Measurements from ENCODE around the gene FGF2.

Gene FGF2

DNA sequence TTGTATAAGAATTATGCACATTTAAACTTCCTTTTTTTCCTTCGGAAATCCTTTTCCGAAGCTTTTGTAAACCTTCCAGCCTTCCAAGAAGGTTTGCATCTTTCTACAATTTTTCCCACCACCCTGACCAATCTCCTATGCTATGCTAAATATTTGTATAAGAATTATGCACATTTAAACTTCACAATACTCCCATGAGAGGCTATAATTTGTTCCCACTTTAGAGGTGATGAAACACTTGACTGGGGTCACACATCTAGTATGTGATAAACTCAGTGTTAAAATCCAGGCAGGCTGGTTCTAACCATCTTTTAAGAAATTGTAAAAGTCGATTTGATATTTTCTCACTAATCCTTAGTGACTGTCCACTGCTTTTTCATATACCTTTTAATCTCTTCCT is 73.7 kb downstream of the FGF2 start:
- TF ChIP-seq, protein P1, sequence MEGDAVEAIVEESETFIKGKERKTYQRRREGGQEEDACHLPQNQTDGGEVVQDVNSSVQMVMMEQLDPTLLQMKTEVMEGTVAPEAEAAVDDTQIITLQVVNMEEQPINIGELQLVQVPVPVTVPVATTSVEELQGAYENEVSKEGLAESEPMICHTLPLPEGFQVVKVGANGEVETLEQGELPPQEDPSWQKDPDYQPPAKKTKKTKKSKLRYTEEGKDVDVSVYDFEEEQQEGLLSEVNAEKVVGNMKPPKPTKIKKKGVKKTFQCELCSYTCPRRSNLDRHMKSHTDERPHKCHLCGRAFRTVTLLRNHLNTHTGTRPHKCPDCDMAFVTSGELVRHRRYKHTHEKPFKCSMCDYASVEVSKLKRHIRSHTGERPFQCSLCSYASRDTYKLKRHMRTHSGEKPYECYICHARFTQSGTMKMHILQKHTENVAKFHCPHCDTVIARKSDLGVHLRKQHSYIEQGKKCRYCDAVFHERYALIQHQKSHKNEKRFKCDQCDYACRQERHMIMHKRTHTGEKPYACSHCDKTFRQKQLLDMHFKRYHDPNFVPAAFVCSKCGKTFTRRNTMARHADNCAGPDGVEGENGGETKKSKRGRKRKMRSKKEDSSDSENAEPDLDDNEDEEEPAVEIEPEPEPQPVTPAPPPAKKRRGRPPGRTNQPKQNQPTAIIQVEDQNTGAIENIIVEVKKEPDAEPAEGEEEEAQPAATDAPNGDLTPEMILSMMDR (IDR thresholded peaks at IDR 0.05; ENCODE audit: insufficient read depth, low read length, poor library complexity, severe bottlenecking): no peak
- H3K27me3 ChIP-seq (replicated peaks; ENCODE audit: control insufficient read depth, insufficient read depth, low read length): no peaks in the 10 kb centered on the region
- no peaks in the 10 kb centered on the region; the same call in 1 of the 2 replicates for H3K36me3 ChIP-seq (ENCODE audit: control insufficient read depth, insufficient read depth, low read length)
- DNase-seq (ENCODE audit: extremely low read depth, insufficient read length): no peak
- H3K4me3 ChIP-seq (replicated peaks; ENCODE audit: low read depth, low read length): no peak overlapping the region

GRCh38 chr4:122901247-122902010 is 74.8 kb downstream of the FGF2 start:
- no peak for DNase-seq (ENCODE audit: extremely low read depth, insufficient read length)
- TF ChIP-seq, protein P1 (IDR thresholded peaks at IDR 0.05; ENCODE audit: insufficient read depth, low read length, poor library complexity, severe bottlenecking): no peak
- Histone ChIP-seq H3K4me3 (replicated peaks; ENCODE audit: low read depth, low read length) (no peak overlapping the region), H3K36me3 (ENCODE audit: control insufficient read depth, insufficient read depth, low read length) (no peaks in the 10 kb centered on the region), H3K27me3 (replicated peaks; ENCODE audit: control insufficient read depth, insufficient read depth, low read length) (no peaks in the 10 kb centered on the region)

DNA sequence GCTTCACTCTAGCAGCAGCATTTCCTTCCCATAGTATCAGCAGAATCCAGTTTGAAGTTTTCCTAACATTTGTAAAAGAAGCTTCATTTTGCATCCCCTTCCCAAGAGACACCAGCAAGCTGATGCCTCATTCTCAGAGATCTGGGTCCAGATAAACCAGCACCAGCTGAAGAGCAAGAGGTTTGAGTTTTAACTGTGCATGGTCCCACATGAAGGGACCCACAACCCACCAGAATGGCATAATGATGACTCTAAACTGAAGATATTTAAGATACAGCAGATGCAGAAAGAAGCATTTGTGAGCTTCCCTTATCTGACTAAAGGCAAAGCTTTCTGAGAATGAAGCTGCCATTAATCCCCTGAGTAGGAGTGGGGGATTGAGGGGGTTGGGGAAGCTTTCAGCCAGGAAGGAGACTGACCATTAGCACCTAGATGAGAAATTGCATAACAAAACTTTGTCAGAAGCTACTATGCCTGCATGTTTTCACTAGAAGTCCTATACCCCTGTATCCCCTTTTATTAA is 77.2 kb downstream of the FGF2 start:
- no peak for DNase-seq (ENCODE audit: extremely low read depth, insufficient read length)
- TF ChIP-seq, protein P1 (IDR thresholded peaks at IDR 0.05; ENCODE audit: insufficient read depth, low read length, poor library complexity, severe bottlenecking): no peak
- no peaks in the 10 kb centered on the region for H3K27me3 ChIP-seq (replicated peaks; ENCODE audit: control insufficient read depth, insufficient read depth, low read length)
- no peaks in the 10 kb centered on the region for H3K36me3 ChIP-seq (ENCODE audit: control insufficient read depth, insufficient read depth, low read length)
- no peak overlapping the region for H3K4me3 ChIP-seq (replicated peaks; ENCODE audit: low read depth, low read length)

DNA sequence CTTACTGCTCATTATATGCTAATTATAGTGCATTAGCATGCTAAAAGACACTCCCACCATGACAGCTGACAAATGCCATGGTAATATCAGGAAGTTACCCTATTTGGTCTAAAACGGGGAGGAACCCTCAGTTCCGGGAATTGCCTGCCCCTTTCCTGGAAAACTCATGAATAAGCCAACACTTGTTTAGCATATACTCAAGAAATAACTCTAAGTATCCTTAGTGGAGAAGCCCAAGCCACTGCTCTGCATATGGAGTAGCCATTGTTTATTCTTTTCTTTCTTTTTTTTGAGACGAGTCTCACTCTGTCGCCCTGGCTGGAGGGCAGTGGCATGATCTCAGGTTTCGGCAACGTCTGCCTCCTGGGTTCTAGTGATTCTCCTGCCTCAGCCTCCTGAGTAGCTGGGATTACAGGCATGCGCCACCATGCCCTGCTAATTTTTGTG is 80.3 kb downstream of the FGF2 start:
- Histone ChIP-seq H3K36me3 (ENCODE audit: control insufficient read depth, insufficient read depth, low read length) (no peaks in the 10 kb centered on the region), H3K27me3 (replicated peaks; ENCODE audit: control insufficient read depth, insufficient read depth, low read length) (no peaks in the 10 kb centered on the region), H3K4me3 (replicated peaks; ENCODE audit: low read depth, low read length) (no peak overlapping the region)
- DNase-seq (ENCODE audit: extremely low read depth, insufficient read length): no peak
- TF ChIP-seq, protein P1 (IDR thresholded peaks at IDR 0.05; ENCODE audit: insufficient read depth, low read length, poor library complexity, severe bottlenecking): no peak

GRCh38 chr4:122908223-122908622 is 81.6 kb downstream of the FGF2 start:
- DNase-seq (ENCODE audit: extremely low read depth, insufficient read length): no peak
- no peaks in the 10 kb centered on the region for H3K36me3 ChIP-seq (ENCODE audit: control insufficient read depth, insufficient read depth, low read length)
- no peak overlapping the region for H3K4me3 ChIP-seq (replicated peaks; ENCODE audit: low read depth, low read length)
- H3K27me3 ChIP-seq (replicated peaks; ENCODE audit: control insufficient read depth, insufficient read depth, low read length): no peaks in the 10 kb centered on the region
- TF ChIP-seq, protein P1 (IDR thresholded peaks at IDR 0.05; ENCODE audit: insufficient read depth, low read length, poor library complexity, severe bottlenecking): no peak

Measured in GM06990 (cell line).